Lower leg skin (tissue), 3 donors: Measurements from ENCODE around the gene GIT1.

Experiments
- POLR2A ChIP-seq, 2 donors: fragments of 450-650 bp; IDR thresholded peaks; one replicate each; pipeline ENCODE4 v1.6.1; 2016 to 2017; ENCODE audit warnings: antibody characterized with exemption in 2 of 2, mild to moderate bottlenecking in 1 of 2, moderate library complexity in 1 of 2
- TF ChIP-seq, protein P1 (sequence below), 3 donors: fragments of 450-650 bp; IDR thresholded peaks; one replicate each; pipeline ENCODE4 v1.5.1; 2016; ENCODE audit warnings: antibody characterized with exemption in 3 of 3, mild to moderate bottlenecking in 3 of 3, moderate library complexity in 2 of 3

DNA sequence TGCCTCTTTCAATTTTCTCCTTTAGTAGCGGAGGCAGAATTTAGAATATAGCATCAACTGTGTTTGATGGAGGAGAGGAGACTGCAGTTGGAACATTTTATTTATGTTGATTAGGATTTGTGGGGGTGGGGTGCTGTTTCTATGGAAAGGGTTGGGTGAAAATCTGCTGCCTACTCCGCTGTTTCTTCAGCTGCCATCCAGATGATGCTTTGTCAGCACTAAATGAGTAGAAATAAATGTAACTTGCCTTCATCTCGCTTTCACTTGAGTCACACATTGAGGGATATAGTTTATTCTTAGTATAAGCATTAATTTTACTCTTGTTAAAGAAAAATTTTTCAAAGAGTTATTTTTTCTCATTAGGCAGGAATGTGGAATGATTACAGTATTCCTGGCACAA lies 64.8 kb downstream of the GIT1 start:
- TF ChIP-seq POLR2A (IDR thresholded peaks at IDR 0.05), result no peak
- TF ChIP-seq, protein P1, sequence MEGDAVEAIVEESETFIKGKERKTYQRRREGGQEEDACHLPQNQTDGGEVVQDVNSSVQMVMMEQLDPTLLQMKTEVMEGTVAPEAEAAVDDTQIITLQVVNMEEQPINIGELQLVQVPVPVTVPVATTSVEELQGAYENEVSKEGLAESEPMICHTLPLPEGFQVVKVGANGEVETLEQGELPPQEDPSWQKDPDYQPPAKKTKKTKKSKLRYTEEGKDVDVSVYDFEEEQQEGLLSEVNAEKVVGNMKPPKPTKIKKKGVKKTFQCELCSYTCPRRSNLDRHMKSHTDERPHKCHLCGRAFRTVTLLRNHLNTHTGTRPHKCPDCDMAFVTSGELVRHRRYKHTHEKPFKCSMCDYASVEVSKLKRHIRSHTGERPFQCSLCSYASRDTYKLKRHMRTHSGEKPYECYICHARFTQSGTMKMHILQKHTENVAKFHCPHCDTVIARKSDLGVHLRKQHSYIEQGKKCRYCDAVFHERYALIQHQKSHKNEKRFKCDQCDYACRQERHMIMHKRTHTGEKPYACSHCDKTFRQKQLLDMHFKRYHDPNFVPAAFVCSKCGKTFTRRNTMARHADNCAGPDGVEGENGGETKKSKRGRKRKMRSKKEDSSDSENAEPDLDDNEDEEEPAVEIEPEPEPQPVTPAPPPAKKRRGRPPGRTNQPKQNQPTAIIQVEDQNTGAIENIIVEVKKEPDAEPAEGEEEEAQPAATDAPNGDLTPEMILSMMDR (IDR thresholded peaks at IDR 0.05), result no peak
